ENCODE measurements around the gene THRSP.

DNA sequence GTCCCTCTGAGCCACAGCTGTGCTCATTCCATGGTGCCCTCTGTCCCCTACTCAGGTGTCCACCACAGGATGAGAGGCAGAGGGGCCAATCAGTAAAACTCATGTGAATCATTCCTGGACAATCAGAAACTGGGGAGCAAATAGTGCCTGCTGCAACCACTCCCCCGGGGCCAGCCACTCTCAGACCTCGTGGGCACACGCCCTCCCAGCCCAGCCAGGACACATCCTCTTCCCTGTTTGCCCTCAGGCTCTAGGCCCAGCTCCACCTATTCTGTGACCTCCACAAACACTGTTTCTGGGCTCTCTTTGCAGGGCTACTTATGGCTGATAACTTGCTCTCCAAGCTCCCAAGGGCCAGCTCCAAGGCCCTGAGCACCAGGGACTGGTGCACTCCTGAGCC is 26.6 kb upstream of the THRSP start:
- TF ChIP-seq, protein P1, sequence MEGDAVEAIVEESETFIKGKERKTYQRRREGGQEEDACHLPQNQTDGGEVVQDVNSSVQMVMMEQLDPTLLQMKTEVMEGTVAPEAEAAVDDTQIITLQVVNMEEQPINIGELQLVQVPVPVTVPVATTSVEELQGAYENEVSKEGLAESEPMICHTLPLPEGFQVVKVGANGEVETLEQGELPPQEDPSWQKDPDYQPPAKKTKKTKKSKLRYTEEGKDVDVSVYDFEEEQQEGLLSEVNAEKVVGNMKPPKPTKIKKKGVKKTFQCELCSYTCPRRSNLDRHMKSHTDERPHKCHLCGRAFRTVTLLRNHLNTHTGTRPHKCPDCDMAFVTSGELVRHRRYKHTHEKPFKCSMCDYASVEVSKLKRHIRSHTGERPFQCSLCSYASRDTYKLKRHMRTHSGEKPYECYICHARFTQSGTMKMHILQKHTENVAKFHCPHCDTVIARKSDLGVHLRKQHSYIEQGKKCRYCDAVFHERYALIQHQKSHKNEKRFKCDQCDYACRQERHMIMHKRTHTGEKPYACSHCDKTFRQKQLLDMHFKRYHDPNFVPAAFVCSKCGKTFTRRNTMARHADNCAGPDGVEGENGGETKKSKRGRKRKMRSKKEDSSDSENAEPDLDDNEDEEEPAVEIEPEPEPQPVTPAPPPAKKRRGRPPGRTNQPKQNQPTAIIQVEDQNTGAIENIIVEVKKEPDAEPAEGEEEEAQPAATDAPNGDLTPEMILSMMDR (IDR thresholded peaks at IDR 0.05; ENCODE audit: insufficient read depth, low read length): no peak
- TF ChIP-seq GABPA (IDR thresholded peaks at IDR 0.05; ENCODE audit: low read depth): no peak
